Measurements from ENCODE around the gene RRBP1.

Gene RRBP1

GRCh38 chr20:17595856-17596255 lies 86.2 kb downstream of the RRBP1 start:
- no peaks in the 10 kb centered on the region for H3K27me3 ChIP-seq (ENCODE audit: insufficient read depth, low read length, poor library complexity)
- H3K36me3 ChIP-seq (ENCODE audit: insufficient read depth, low read length), result no peaks in the 10 kb centered on the region
- TF ChIP-seq, protein P1, sequence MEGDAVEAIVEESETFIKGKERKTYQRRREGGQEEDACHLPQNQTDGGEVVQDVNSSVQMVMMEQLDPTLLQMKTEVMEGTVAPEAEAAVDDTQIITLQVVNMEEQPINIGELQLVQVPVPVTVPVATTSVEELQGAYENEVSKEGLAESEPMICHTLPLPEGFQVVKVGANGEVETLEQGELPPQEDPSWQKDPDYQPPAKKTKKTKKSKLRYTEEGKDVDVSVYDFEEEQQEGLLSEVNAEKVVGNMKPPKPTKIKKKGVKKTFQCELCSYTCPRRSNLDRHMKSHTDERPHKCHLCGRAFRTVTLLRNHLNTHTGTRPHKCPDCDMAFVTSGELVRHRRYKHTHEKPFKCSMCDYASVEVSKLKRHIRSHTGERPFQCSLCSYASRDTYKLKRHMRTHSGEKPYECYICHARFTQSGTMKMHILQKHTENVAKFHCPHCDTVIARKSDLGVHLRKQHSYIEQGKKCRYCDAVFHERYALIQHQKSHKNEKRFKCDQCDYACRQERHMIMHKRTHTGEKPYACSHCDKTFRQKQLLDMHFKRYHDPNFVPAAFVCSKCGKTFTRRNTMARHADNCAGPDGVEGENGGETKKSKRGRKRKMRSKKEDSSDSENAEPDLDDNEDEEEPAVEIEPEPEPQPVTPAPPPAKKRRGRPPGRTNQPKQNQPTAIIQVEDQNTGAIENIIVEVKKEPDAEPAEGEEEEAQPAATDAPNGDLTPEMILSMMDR (IDR thresholded peaks at IDR 0.05; ENCODE audit: borderline replicate concordance, extremely low read depth, low read length, poor library complexity, severe bottlenecking), result no peak
- no peaks in the 10 kb centered on the region for H3K4me1 ChIP-seq (ENCODE audit: insufficient read depth, low read length)
- no peak overlapping the region for H2AFZ ChIP-seq (ENCODE audit: low read depth, low read length)
- H3K4me3 ChIP-seq (ENCODE audit: low read depth in 1 of 2, low read length in 2 of 2), result no peak overlapping the region
- H3K79me2 ChIP-seq (ENCODE audit: insufficient read depth, low read length), result no peaks in the 10 kb centered on the region
- no peak overlapping the region for H3K4me2 ChIP-seq (ENCODE audit: insufficient read depth, low read length)
- no peaks in the 10 kb centered on the region for H3K9me3 ChIP-seq (ENCODE audit: insufficient read depth, low read length, severe bottlenecking)
- DNase-seq (no peak), ATAC-seq (ENCODE audit: insufficient read depth, low read depth) (no peak)
- H4K20me1 ChIP-seq (ENCODE audit: insufficient read depth, low read length), result peaks cover 6% of the 10 kb centered on the region
- no peak overlapping the region for H3K27ac ChIP-seq (ENCODE audit: low read length)
- H3K9ac ChIP-seq (ENCODE audit: low read depth, low read length), result no peak overlapping the region

GRCh38 chr20:17594443-17594842 lies 87.6 kb downstream of the RRBP1 start:
- Histone ChIP-seq H3K4me2 (ENCODE audit: insufficient read depth, low read length) (no peak overlapping the region), H3K9ac (ENCODE audit: low read depth, low read length) (no peak overlapping the region), H4K20me1 (ENCODE audit: insufficient read depth, low read length) (peaks cover 4% of the 10 kb centered on the region), H3K27ac (ENCODE audit: low read length) (no peak overlapping the region), H2AFZ (ENCODE audit: low read depth, low read length) (no peak overlapping the region), H3K79me2 (ENCODE audit: insufficient read depth, low read length) (no peaks in the 10 kb centered on the region), H3K36me3 (ENCODE audit: insufficient read depth, low read length) (no peaks in the 10 kb centered on the region), H3K4me3 (ENCODE audit: low read depth in 1 of 2, low read length in 2 of 2) (no peak overlapping the region), H3K4me1 (ENCODE audit: insufficient read depth, low read length) (no peaks in the 10 kb centered on the region), H3K9me3 (ENCODE audit: insufficient read depth, low read length, severe bottlenecking) (no peaks in the 10 kb centered on the region), H3K27me3 (ENCODE audit: insufficient read depth, low read length, poor library complexity) (no peaks in the 10 kb centered on the region)
- DNase-seq, result no peak
- no peak for TF ChIP-seq EZH2 (IDR thresholded peaks at IDR 0.05; ENCODE audit: borderline replicate concordance, low read depth, low read length, severe bottlenecking)
- TF ChIP-seq, protein P1 (IDR thresholded peaks at IDR 0.05; ENCODE audit: borderline replicate concordance, extremely low read depth, low read length, poor library complexity, severe bottlenecking), result no peak
- ATAC-seq (ENCODE audit: insufficient read depth, low read depth), result no peak

DNA sequence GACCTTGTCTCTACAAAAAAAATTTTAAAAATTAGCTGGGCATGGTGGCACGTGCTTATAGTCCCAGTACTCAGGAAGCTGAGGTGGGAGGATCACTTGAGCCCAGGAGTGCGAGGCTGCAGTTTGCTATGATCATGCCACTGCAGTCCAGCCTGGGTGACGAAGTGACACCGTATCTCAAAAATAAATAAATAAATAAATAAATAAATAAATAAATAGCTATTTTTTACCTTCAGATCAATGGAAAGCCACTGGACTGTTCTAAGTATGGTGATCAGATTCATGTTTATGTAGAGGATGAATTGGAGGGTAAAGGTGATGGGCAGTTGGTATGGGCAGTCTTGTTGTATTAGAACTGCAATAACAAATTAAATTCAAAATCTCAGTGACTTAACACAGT lies 88.1 kb downstream of the RRBP1 start:
- Histone ChIP-seq H3K4me1 (ENCODE audit: insufficient read depth, low read length) (no peaks in the 10 kb centered on the region), H3K4me2 (ENCODE audit: insufficient read depth, low read length) (no peak overlapping the region), H3K27me3 (ENCODE audit: insufficient read depth, low read length, poor library complexity) (no peaks in the 10 kb centered on the region), H3K9me3 (ENCODE audit: insufficient read depth, low read length, severe bottlenecking) (no peaks in the 10 kb centered on the region), H3K4me3 (ENCODE audit: low read depth in 1 of 2, low read length in 2 of 2) (no peak overlapping the region), H3K36me3 (ENCODE audit: insufficient read depth, low read length) (no peaks in the 10 kb centered on the region), H2AFZ (ENCODE audit: low read depth, low read length) (no peak overlapping the region), H4K20me1 (ENCODE audit: insufficient read depth, low read length) (no peaks in the 10 kb centered on the region), H3K79me2 (ENCODE audit: insufficient read depth, low read length) (no peaks in the 10 kb centered on the region), H3K9ac (ENCODE audit: low read depth, low read length) (no peak overlapping the region), H3K27ac (ENCODE audit: low read length) (no peak overlapping the region)
- TF ChIP-seq, protein P1 (IDR thresholded peaks at IDR 0.05; ENCODE audit: borderline replicate concordance, extremely low read depth, low read length, poor library complexity, severe bottlenecking), result no peak
- ATAC-seq (ENCODE audit: insufficient read depth, low read depth) (no peak), DNase-seq (no peak)

DNA sequence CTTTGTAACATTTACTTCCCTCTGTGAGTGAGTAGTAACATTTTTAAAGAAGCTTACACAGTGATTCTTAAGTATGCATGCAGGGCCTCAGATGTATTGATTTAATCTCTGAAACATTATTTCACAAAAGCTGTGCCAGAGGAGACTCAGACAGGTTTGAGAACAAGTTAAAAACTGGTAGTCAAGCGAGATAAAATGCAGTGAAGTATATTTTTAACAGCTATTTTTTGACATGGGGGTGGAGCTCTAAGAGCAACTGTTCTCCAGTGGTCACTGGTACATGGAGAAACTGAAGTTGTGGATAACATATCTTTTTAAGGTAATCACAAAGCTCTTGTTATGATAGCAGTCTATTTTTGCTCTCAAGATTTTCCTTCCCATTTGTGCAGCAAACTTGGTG lies 91.8 kb downstream of the RRBP1 start:
- H2AFZ ChIP-seq (ENCODE audit: low read depth, low read length), result no peak overlapping the region
- H3K4me3 ChIP-seq (ENCODE audit: low read depth in 1 of 2, low read length in 2 of 2), result no peak overlapping the region
- DNase-seq (no peak), ATAC-seq (ENCODE audit: insufficient read depth, low read depth) (no peak)
- no peak overlapping the region for H3K27ac ChIP-seq (ENCODE audit: low read length)
- H3K79me2 ChIP-seq (ENCODE audit: insufficient read depth, low read length), result no peaks in the 10 kb centered on the region
- no peaks in the 10 kb centered on the region for H3K4me1 ChIP-seq (ENCODE audit: insufficient read depth, low read length)
- H3K4me2 ChIP-seq (ENCODE audit: insufficient read depth, low read length), result no peak overlapping the region
- H3K36me3 ChIP-seq (ENCODE audit: insufficient read depth, low read length), result no peaks in the 10 kb centered on the region
- H3K27me3 ChIP-seq (ENCODE audit: insufficient read depth, low read length, poor library complexity), result no peaks in the 10 kb centered on the region
- no peak overlapping the region for H3K9ac ChIP-seq (ENCODE audit: low read depth, low read length)
- TF ChIP-seq, protein P1 (IDR thresholded peaks at IDR 0.05; ENCODE audit: borderline replicate concordance, extremely low read depth, low read length, poor library complexity, severe bottlenecking), result no peak
- no peak for TF ChIP-seq EZH2 (IDR thresholded peaks at IDR 0.05; ENCODE audit: borderline replicate concordance, low read depth, low read length, severe bottlenecking)
- H3K9me3 ChIP-seq (ENCODE audit: insufficient read depth, low read length, severe bottlenecking), result no peaks in the 10 kb centered on the region
- peaks cover 8% of the 10 kb centered on the region; the same call in 1 of the 2 replicates for H4K20me1 ChIP-seq (ENCODE audit: insufficient read depth, low read length)
